Neural cell (in vitro differentiated cells): ENCODE measurements around the gene ZNF483. TPM values are rescaled to one million over a fixed set of nuclear protein-coding genes. Genes with fewer than 3 reads are reported as not detected.
A peak's percentile ranks its signal among the peaks of the same experiment; 100 is the strongest.

Experiments used
- H2AFZ ChIP-seq: fragments of 200-600, 300-800 bp; sonication (generic), shearing (Covaris generic); 2 replicates; pipeline ENCODE4 v1.6.0; 2014; ENCODE audit warnings: low read depth, mild to moderate bottlenecking, antibody characterized with exemption, low read length, moderate library complexity
- H3F3A ChIP-seq: fragments of 200-600 bp; shearing (Covaris generic); 2 replicates; pipeline ENCODE4 v1.6.1; 2016; ENCODE audit warnings: mild to moderate bottlenecking, moderate library complexity, mixed read lengths, antibody characterized with exemption, low read length; ENCODE audit not compliant: insufficient read depth, poor library complexity, severe bottlenecking
- H3K27ac ChIP-seq: fragments of 200-600, 300-800 bp; sonication (generic), shearing (Covaris generic); 2 replicates; pipeline ENCODE4 v1.5.1; 2014; ENCODE audit warnings: mild to moderate bottlenecking, low read length, moderate library complexity
- H3K27me3 ChIP-seq: fragments of 300-800, 200-600 bp; sonication (generic), shearing (Covaris generic); 2 replicates; pipeline ENCODE4 v1.6.0; 2014; ENCODE audit warnings: mild to moderate bottlenecking, low read depth, low read length, moderate library complexity; ENCODE audit not compliant: insufficient read depth
- H3K36me3 ChIP-seq: fragments of 300-800, 200-600 bp; sonication (generic), shearing (Covaris generic); 2 replicates; pipeline ENCODE4 v1.5.1; 2014; ENCODE audit warnings: mild to moderate bottlenecking, antibody characterized with exemption, low read length, moderate library complexity; ENCODE audit not compliant: insufficient read depth
- H3K4me2 ChIP-seq: fragments of 300-800, 200-600 bp; sonication (generic), shearing (Covaris generic); 2 replicates; pipeline ENCODE4 v1.6.0; 2014; ENCODE audit warnings: mild to moderate bottlenecking, low read length
- H3K4me3 ChIP-seq: fragments of 300-800, 200-600 bp; sonication (generic), shearing (Covaris generic); 2 replicates; pipeline ENCODE4 v1.5.1; 2014; ENCODE audit warnings: mild to moderate bottlenecking, low read length, moderate library complexity
- H3K79me2 ChIP-seq: fragments of 200-600 bp; shearing (Covaris generic); replicated peaks from 2 replicates; pipeline ENCODE4 v1.6.0; 2014; ENCODE audit warnings: mild to moderate bottlenecking, low read length, moderate library complexity; ENCODE audit not compliant: insufficient read depth
- H3K9ac ChIP-seq: fragments of 300-800, 200-600 bp; sonication (generic), shearing (Covaris generic); 2 replicates; pipeline ENCODE4 v1.6.1; 2016; ENCODE audit warnings: mild to moderate bottlenecking, low read length, mixed read lengths
- H3K9me2 ChIP-seq: fragments of 200-600 bp; shearing (Covaris generic); 2 replicates; pipeline ENCODE4 v1.6.1; 2016; ENCODE audit warnings: mild to moderate bottlenecking, low read length, mixed read lengths; ENCODE audit not compliant: insufficient read depth
- H3K9me3 ChIP-seq: fragments of 200-600, 300-800 bp; sonication (generic), shearing (Covaris generic); 2 replicates; pipeline ENCODE4 v1.6.1; 2016; ENCODE audit warnings: mild to moderate bottlenecking, mixed run types, low read length, moderate library complexity, mixed read lengths
- H4K20me1 ChIP-seq: fragments of 200-600 bp; shearing (Covaris generic); 2 replicates; pipeline ENCODE4 v1.6.1; 2016; ENCODE audit warnings: mild to moderate bottlenecking, mixed run types; ENCODE audit not compliant: insufficient read depth
- EP300 ChIP-seq: fragments of 450-650 bp; conservative IDR thresholded peaks from 2 replicates; pipeline ENCODE4 v1.6.1; 2014; ENCODE audit warnings: antibody characterized with exemption, mild to moderate bottlenecking, moderate library complexity; ENCODE audit not compliant: poor library complexity, severe bottlenecking
- EZH2 ChIP-seq: fragments of 200-600, 300-800 bp; shearing (Covaris generic), sonication (generic); IDR thresholded peaks from 2 replicates; pipeline ENCODE4 v1.6.1; 2014; ENCODE audit warnings: antibody characterized with exemption, low read length, borderline replicate concordance, mild to moderate bottlenecking; ENCODE audit not compliant: insufficient read depth, poor library complexity, severe bottlenecking
- MXI1 ChIP-seq: fragments of 450-650 bp; conservative IDR thresholded peaks from 2 replicates; pipeline ENCODE4 v1.6.1; 2014; ENCODE audit warnings: antibody characterized with exemption, mild to moderate bottlenecking; ENCODE audit not compliant: poor library complexity, severe bottlenecking
- POLR2AphosphoS5 ChIP-seq: IDR thresholded peaks from 2 replicates; pipeline ENCODE4 v1.6.1; 2012
- RAD21 ChIP-seq: fragments of 450-650 bp; conservative IDR thresholded peaks from 2 replicates; pipeline ENCODE4 v1.6.1; 2014; ENCODE audit warnings: antibody characterized with exemption, mild to moderate bottlenecking, moderate library complexity
- SMC3 ChIP-seq: fragments of 450-650 bp; conservative IDR thresholded peaks from 2 replicates; pipeline ENCODE4 v1.6.1; 2014; ENCODE audit warnings: antibody characterized with exemption, mild to moderate bottlenecking, moderate library complexity; ENCODE audit not compliant: poor library complexity
- TAF1 ChIP-seq: IDR thresholded peaks from 2 replicates; pipeline ENCODE4 v1.6.1; 2012; ENCODE audit warnings: low read depth
- polyA plus RNA-seq: library from polyadenylated mRNA; depleted of rRNA; stranded (reverse); fragments of >200 nt; gene quantifications from 2 replicates; pipeline ENCODE4 v1.2.3, GENCODE V29; 2014
- TF ChIP-seq, protein P1 (sequence below): fragments of 450-650 bp; IDR thresholded peaks from 2 replicates; pipeline ENCODE4 v1.5.1; 2014; ENCODE audit warnings: antibody characterized with exemption, mild to moderate bottlenecking, moderate library complexity; ENCODE audit not compliant: poor library complexity, severe bottlenecking
- TF ChIP-seq, protein P2 (sequence below): IDR thresholded peaks from 2 replicates; pipeline ENCODE4 v1.6.1; 2012; ENCODE audit warnings: borderline replicate concordance

ZNF483 gene
- polyA plus RNA-seq, 1 donor from 2014 or later = 2.9 TPM

DNA sequence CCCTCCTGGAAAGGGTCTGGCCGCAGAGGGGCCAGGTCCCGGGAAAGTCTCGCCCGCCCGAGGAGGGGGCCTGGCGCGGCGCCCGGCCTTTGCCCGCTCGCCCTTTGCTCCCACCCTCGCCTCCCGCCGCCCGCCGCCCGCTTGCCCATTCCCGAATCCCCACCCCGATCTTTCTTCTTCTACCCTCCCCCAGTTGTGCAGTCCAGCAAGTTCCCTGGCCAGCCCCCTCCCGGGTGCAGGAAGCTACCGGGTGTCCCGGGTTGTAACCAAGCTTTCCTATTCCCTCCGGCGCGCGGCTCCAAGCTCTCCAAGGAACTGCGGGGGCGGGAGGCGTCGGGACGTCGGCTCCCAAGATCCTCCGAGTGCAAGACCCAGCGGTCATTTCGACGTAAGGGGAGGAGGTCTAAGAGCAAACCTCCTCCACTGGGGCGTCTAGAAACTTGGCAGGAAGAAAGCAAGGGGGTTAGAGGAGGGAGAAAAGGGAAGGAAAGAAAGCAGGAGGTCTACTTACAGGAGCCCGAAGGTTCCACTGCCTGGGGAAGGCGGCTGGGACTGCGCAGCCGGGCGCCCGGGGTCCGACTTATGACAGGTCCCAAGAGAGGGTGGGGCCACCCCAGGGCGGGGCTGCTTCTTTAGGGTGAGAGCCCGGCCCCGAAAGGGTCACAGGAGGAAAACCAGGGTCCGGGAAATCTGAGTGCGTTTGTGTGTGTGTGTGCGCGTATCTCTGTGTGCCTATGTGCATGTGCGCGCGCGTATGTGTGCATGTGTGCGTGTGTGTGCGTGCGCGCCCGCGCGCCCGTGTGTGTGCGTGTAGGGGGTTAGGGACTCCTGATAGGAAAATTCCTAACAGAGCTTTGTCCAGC, 74.3 kb downstream of the ZNF483 start, which contains the start of gene PTGR1:
Gene PTGR1 (minus strand): TSS at position 556 of the 863 bp plus-strand sequence. CDS start 2,225 bp downstream, outside the sequence.
- Histone ChIP-seq H3K27ac (no peak within 1 kb of the TSS), H3K9me3 (no peaks in the 10 kb centered on the region)

DNA sequence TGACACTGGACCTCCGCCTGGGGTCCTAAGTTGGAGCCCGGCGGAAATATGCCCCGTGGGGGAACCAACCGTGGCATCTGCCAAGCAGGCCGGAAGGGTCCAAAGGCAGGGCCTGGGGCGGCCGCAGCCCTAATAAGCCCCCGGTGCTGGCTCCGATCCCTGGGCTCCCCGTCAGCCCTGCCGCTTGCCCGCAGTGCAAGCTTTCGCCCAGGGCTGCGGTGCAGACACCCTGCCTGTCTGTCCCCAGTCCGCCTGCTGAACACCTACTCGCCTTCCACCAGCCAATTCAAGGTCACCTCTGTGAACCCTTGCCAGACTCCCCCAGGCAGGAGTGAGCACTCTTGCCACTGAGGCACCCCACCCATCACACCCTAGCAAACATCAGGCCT, 75.0 kb downstream of the ZNF483 start:
- H3K9me3 ChIP-seq = no peaks in the 10 kb centered on the region
- H3K79me2 ChIP-seq = no peaks in the 10 kb centered on the region
- H3K9me2 ChIP-seq = no peaks in the 10 kb centered on the region
- no peaks in the 10 kb centered on the region for H4K20me1 ChIP-seq
- peaks cover 31% of the 10 kb centered on the region for H3K27me3 ChIP-seq
- no peak overlapping the region for H3K27ac ChIP-seq
- no peaks in the 10 kb centered on the region for H3F3A ChIP-seq
- H3K4me2 ChIP-seq = no peak overlapping the region
- no peak for TF ChIP-seq EP300
- TF ChIP-seq POLR2AphosphoS5 = no peak
- no peak for TF ChIP-seq RAD21
- TF ChIP-seq SMC3 = no peak
- no peak for TF ChIP-seq TAF1
- TF ChIP-seq, protein P1, sequence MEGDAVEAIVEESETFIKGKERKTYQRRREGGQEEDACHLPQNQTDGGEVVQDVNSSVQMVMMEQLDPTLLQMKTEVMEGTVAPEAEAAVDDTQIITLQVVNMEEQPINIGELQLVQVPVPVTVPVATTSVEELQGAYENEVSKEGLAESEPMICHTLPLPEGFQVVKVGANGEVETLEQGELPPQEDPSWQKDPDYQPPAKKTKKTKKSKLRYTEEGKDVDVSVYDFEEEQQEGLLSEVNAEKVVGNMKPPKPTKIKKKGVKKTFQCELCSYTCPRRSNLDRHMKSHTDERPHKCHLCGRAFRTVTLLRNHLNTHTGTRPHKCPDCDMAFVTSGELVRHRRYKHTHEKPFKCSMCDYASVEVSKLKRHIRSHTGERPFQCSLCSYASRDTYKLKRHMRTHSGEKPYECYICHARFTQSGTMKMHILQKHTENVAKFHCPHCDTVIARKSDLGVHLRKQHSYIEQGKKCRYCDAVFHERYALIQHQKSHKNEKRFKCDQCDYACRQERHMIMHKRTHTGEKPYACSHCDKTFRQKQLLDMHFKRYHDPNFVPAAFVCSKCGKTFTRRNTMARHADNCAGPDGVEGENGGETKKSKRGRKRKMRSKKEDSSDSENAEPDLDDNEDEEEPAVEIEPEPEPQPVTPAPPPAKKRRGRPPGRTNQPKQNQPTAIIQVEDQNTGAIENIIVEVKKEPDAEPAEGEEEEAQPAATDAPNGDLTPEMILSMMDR = no peak
- TF ChIP-seq EZH2 = no peak
- TF ChIP-seq, protein P2, sequence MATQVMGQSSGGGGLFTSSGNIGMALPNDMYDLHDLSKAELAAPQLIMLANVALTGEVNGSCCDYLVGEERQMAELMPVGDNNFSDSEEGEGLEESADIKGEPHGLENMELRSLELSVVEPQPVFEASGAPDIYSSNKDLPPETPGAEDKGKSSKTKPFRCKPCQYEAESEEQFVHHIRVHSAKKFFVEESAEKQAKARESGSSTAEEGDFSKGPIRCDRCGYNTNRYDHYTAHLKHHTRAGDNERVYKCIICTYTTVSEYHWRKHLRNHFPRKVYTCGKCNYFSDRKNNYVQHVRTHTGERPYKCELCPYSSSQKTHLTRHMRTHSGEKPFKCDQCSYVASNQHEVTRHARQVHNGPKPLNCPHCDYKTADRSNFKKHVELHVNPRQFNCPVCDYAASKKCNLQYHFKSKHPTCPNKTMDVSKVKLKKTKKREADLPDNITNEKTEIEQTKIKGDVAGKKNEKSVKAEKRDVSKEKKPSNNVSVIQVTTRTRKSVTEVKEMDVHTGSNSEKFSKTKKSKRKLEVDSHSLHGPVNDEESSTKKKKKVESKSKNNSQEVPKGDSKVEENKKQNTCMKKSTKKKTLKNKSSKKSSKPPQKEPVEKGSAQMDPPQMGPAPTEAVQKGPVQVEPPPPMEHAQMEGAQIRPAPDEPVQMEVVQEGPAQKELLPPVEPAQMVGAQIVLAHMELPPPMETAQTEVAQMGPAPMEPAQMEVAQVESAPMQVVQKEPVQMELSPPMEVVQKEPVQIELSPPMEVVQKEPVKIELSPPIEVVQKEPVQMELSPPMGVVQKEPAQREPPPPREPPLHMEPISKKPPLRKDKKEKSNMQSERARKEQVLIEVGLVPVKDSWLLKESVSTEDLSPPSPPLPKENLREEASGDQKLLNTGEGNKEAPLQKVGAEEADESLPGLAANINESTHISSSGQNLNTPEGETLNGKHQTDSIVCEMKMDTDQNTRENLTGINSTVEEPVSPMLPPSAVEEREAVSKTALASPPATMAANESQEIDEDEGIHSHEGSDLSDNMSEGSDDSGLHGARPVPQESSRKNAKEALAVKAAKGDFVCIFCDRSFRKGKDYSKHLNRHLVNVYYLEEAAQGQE = no peak
- no peak for TF ChIP-seq MXI1
- H3K36me3 ChIP-seq = no peaks in the 10 kb centered on the region
- H3K9ac ChIP-seq = peak overlapping the region; percentile 18
- H3K4me3 ChIP-seq = peak overlapping the region; percentile 62
- H2AFZ ChIP-seq = no peak overlapping the region

More for the DNA sequence above, 74.3 kb downstream of the ZNF483 start, which contains the start of gene PTGR1:
- Histone ChIP-seq H3K9me2 (no peaks in the 10 kb centered on the region), H3K36me3 (no peaks in the 10 kb centered on the region), H3F3A (no peaks in the 10 kb centered on the region), H3K4me2 (no peak within 1 kb of the TSS), H3K27me3 (peaks cover 31% of the 10 kb centered on the region), H3K9ac (peak within 1 kb of the TSS; percentile 18), H3K4me3 (peak within 1 kb of the TSS; percentile 62), H3K79me2 (no peaks in the 10 kb centered on the region), H2AFZ (no peak within 1 kb of the TSS), H4K20me1 (no peaks in the 10 kb centered on the region)
- TF ChIP-seq, protein P2 = no peak
- TF ChIP-seq EP300 (no peak), POLR2AphosphoS5 (no peak), MXI1 (no peak), TAF1 (no peak), EZH2 (no peak), RAD21 (no peak)
- TF ChIP-seq, protein P1 = no peak
